A204.1 (cell line): ENCODE results near the gene TMEM91.

Experiments used
- FAIRE-seq: peaks from 2 replicates; lab custom pipeline; 2012; peaks lifted over from hg19 to GRCh38; lab: Jason Lieb, UNC

The TMEM91 gene

GRCh38 chr19:41412953-41413352, 36.6 kb downstream of the TMEM91 start:
- FAIRE-seq = no peak

DNA sequence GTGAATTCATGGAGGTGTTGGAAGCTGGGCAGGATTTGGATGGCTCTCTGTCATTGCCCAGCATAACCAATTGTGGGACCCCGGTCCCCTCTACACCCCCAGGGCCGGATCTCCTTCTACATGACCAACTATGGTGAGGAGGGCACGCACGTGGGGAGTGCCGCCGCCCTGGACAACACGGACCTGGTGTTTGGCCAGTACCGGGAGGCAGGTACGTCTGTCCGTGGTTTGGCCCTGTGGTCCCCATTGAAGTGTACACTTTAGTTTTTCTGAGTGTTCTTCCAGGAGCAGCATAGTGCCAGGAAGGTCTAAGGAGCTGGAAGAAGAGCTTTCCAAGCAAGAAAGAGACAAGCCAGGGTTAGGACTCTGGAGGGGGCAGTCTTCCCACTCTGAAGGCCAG, 37.6 kb downstream of the TMEM91 start:
- FAIRE-seq = no peak

- FAIRE-seq = no peak
Measured at GRCh38 chr19:41414461-41414860, 38.1 kb downstream of the TMEM91 start.

DNA sequence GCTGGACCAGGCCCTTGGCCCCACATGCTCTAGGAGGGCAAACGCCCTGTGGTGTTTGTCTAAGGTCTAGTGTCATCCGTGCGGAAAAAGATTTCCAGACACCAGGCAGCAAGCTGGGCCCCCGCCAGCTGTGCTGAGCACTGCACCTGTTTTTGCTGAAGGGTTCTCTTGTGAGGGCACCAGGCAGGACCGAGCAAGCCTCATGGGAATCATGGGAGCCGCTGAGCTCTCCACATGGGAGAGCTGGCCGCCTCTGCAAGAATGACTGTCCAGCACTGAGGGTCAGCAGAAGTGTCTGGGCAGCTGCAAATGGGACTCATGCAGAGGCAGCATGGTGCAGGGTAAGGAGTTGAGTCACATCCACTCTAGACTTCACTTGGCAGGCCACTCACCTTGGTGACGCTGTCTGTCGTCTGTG, 38.8 kb downstream of the TMEM91 start:
- no peak for FAIRE-seq

GRCh38 chr19:41416194-41416674, 39.9 kb downstream of the TMEM91 start:
- no peak for FAIRE-seq

DNA sequence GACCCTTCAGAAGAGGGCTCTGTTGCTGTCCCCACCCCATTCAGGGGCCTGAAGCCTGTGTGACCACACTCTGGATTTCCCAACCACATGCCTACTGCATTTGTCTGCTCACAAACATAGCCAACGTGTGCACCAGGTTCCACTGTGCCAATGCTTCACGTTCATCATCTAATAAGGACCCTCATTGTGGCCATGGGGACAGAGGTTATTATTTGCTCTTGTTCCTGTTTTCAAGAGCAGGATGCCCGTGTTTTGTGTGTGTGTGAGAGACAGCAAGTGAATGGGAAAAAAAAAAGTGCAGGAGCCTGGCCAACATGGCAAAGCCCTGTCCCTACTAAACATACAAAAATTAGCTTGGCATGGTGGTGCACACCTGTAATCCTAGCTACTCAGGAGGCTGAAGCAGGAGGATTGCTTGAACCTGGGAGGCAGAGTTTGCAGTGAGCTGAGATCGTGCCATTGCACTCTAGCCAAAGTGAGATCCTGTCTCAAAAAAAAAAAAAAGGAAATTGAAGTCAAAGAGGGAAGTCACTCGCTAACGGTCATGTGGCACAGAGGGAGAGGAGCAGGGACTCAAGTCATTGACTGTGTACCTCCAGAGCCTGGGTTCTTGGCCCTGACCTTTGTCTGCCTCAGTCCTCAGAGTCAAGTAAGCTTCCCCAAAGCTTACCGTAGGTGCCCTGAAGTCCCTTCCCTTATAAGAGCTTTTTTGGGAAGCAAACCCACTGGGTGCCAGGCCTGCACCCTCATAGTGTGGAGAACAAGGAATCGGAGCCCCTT, 44.0 kb downstream of the TMEM91 start:
- no peak for FAIRE-seq

- FAIRE-seq = no peak
Measured at GRCh38 chr19:41421314-41421713, 45.0 kb downstream of the TMEM91 start.

DNA sequence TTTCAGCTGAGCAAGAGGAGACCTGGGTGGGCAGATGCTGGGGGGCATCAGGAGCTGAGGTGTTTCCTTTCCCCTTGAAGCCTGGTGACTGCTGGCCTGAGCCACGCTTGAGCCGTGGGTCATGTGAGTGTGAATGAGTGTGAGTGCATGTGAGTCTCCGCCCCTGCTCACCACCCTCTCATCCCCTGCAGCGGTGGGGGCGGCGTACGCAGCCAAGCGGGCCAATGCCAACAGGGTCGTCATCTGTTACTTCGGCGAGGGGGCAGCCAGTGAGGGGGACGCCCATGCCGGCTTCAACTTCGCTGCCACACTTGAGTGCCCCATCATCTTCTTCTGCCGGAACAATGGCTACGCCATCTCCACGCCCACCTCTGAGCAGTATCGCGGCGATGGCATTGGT, 45.6 kb downstream of the TMEM91 start:
- FAIRE-seq = no peak

GRCh38 chr19:41422456-41422855, 46.1 kb downstream of the TMEM91 start:
- FAIRE-seq = no peak

GRCh38 chr19:41422955-41423354, 46.6 kb downstream of the TMEM91 start:
- no peak for FAIRE-seq

DNA sequence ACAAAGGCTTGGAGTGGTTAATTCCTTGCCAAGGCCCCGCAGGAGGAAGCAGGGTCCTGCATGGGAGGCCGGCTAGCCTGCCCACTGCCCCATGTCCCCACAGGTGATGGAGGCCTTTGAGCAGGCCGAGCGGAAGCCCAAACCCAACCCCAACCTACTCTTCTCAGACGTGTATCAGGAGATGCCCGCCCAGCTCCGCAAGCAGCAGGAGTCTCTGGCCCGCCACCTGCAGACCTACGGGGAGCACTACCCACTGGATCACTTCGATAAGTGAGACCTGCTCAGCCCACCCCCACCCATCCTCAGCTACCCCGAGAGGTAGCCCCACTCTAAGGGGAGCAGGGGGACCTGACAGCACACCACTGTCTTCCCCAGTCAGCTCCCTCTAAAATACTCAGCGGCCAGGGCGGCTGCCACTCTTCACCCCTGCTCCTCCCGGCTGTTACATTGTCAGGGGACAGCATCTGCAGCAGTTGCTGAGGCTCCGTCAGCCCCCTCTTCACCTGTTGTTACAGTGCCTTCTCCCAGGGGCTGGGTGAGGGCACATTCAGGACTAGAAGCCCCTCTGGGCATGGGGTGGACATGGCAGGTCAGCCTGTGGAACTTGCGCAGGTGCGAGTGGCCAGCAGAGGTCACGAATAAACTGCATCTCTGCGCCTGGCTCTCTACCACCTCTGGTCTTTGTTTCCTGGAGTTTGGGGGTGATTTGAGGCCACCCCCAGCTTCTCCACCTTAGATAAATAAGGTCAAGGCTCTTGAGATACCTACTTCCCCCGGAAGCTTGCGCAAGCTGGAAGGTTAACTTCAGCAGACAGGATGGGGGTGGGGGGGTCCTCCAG, 48.2 kb downstream of the TMEM91 start:
- FAIRE-seq = no peak

- no peak for FAIRE-seq
Measured at GRCh38 chr19:41425174-41426115, 49.1 kb downstream of the TMEM91 start.

GRCh38 chr19:41426116-41426841, 49.9 kb downstream of the TMEM91 start:
- FAIRE-seq = no peak

DNA sequence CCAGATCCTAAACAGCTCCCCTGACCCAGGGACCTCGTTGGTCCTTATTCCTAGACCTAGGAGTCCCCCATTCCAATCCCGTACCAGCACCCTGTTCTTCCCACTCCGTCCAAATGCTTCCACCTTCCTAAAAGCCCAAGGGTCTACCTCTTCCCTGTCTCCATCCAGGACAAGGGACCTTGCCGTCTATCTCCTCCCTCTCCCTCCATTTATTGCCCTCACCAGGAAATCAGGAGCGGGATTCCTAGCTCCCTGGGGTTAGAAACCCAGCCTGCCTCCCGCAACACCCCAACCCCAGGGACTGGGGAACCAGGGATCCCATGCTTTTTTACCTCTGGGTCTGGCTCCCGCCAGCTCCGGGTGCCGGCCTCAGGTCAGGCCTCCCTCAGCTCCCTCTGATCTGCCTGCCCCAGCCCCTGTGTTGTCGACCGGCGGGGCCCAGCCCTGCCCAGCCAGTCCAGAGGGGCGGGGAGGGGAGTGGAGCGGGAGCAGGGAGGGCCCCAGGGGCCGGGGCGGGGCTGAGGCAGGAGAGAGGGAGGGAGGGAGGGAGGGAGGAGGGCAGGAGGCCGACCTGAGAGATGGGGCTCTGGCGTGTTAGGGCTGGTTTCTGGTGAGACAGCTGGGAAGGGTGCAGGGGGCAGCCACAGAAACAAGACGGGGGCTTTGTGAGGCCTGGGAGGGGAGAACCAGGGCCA, 50.8 kb downstream of the TMEM91 start, which contains the start of gene B3GNT8:
Gene B3GNT8 (minus strand): TSS at position 423 of the 695 bp plus-strand sequence. CDS start 596 bp downstream, outside the sequence.
- FAIRE-seq = no peak

- no peak for FAIRE-seq
Measured at GRCh38 chr19:41427647-41428480, 51.5 kb downstream of the TMEM91 start.

DNA sequence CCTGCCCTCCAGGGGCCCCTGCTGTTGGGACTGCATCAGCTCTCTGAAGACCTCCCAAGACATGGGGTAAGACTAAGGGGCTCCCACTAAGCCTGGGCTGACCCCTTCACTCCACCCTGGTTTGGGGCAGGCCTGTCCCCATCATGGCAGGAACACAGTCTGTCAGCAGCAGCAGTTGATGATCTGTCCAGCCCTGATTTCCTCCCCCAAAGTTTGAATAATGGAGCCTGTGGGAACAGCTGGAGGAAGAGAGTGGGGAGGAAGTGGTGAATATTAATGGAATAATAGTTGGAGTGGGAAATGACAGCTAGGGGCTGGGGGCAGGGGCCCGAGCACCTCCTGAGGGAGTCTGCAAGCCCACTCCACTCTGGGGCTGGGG, 52.1 kb downstream of the TMEM91 start:
- FAIRE-seq = no peak

DNA sequence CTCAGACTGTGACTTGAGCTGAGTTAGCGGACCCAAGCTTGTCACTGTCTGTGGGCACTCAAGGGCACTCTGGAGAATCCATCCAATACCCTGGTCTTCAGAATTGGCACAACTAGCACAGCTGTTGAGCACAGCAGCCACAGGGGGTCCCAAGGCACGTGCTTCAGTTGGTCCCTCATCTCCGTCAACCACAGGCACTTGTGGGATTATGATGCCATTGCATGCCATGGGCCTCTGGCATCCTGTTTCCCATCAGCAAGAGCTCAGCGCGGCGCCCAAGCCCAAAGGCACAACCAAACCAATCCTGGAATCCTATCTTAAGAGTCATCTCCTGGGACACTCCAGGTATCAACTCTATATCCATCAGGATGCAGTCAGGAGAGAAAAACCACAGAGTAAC, 54.6 kb downstream of the TMEM91 start:
- FAIRE-seq = no peak

- no peak for FAIRE-seq
Measured at GRCh38 chr19:41431426-41432386, 55.4 kb downstream of the TMEM91 start.

GRCh38 chr19:41433171-41433570, 56.8 kb downstream of the TMEM91 start:
- FAIRE-seq = no peak
